ENCODE results near the gene DIAPH2. TPM values are rescaled to one million over a fixed set of nuclear protein-coding genes. Genes with fewer than 3 reads are reported as not detected.

DIAPH2 gene
- total and polyA plus RNA-seq, 2 experiments from 2014 or later: 16.2 to 56.6 TPM

DNA sequence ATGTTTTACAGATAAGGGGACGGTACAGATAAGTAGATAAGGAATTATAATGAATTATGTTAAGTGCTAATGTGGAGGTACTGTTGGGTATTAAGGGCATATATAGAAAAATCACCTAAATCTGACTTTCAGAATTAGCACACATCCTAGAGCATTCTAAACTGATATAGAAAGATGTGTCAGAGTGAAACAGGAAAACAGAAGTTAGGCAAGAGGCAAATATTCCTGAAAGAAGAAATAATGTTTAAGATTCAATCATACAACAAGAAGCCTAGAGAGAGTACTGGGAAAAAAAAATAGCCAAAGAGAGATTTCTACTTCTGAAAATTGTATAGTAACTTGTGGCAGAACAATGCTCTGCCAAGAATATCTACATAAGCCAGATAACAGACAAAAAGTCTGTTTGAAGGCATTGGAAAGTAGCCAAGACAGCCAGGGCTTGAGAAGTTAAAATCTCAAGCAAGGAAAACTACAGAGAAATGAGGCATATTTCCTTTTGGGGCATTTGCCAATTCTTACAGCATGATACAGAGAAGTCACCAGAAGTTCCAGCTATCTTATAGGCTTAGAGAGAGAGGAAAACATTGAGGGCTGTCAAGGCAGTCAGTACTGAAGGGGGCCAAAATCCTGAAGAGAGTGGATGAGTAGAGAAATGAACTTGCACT lies 845.0 kb downstream of the DIAPH2 start:
- Histone ChIP-seq H3F3A (replicated peaks; ENCODE audit: low read depth) (no peaks in the 10 kb centered on the region), H3K4me3 (no peak overlapping the region), H3K36me3 (ENCODE audit: insufficient read depth) (no peaks in the 10 kb centered on the region), H4K20me1 (replicated peaks; ENCODE audit: insufficient read depth) (no peaks in the 10 kb centered on the region), H3K27me3 (ENCODE audit: insufficient read depth) (no peaks in the 10 kb centered on the region), H3K79me2 (replicated peaks; ENCODE audit: insufficient read depth) (no peaks in the 10 kb centered on the region), H3K4me1 (ENCODE audit: insufficient read depth) (no peaks in the 10 kb centered on the region), H3K9me2 (ENCODE audit: insufficient read depth) (no peaks in the 10 kb centered on the region), H3K27ac (ENCODE audit: low read depth) (no peak overlapping the region), H2AFZ (no peak overlapping the region), H3K4me2 (no peak overlapping the region)
- no peak for ATAC-seq
- Mint-ChIP-seq H3K27me3 (ENCODE audit: insufficient read depth, low read depth, poor library complexity) (no peaks in the 10 kb centered on the region), H3K27ac (no peak overlapping the region), H3K36me3 (ENCODE audit: low read depth) (peaks cover 29% of the 10 kb centered on the region), H3K4me3 (no peak overlapping the region), H3K9me3 (peaks cover 21% of the 10 kb centered on the region), H3K4me1 (peaks cover 8% of the 10 kb centered on the region)
- DNase-seq (ENCODE audit: low spot score): no peak
- no peak for TF ChIP-seq EZH2phosphoT487 (IDR thresholded peaks at IDR 0.05; ENCODE audit: unreplicated experiment)
- TF ChIP-seq ZNF114 (CRISPR knock-in tag; IDR thresholded peaks at IDR 0.05): no peak
- no peak for TF ChIP-seq CTCF (conservative IDR thresholded peaks at IDR 0.05; ENCODE audit: low read depth in 2 of 2)
- TF ChIP-seq, protein P1, sequence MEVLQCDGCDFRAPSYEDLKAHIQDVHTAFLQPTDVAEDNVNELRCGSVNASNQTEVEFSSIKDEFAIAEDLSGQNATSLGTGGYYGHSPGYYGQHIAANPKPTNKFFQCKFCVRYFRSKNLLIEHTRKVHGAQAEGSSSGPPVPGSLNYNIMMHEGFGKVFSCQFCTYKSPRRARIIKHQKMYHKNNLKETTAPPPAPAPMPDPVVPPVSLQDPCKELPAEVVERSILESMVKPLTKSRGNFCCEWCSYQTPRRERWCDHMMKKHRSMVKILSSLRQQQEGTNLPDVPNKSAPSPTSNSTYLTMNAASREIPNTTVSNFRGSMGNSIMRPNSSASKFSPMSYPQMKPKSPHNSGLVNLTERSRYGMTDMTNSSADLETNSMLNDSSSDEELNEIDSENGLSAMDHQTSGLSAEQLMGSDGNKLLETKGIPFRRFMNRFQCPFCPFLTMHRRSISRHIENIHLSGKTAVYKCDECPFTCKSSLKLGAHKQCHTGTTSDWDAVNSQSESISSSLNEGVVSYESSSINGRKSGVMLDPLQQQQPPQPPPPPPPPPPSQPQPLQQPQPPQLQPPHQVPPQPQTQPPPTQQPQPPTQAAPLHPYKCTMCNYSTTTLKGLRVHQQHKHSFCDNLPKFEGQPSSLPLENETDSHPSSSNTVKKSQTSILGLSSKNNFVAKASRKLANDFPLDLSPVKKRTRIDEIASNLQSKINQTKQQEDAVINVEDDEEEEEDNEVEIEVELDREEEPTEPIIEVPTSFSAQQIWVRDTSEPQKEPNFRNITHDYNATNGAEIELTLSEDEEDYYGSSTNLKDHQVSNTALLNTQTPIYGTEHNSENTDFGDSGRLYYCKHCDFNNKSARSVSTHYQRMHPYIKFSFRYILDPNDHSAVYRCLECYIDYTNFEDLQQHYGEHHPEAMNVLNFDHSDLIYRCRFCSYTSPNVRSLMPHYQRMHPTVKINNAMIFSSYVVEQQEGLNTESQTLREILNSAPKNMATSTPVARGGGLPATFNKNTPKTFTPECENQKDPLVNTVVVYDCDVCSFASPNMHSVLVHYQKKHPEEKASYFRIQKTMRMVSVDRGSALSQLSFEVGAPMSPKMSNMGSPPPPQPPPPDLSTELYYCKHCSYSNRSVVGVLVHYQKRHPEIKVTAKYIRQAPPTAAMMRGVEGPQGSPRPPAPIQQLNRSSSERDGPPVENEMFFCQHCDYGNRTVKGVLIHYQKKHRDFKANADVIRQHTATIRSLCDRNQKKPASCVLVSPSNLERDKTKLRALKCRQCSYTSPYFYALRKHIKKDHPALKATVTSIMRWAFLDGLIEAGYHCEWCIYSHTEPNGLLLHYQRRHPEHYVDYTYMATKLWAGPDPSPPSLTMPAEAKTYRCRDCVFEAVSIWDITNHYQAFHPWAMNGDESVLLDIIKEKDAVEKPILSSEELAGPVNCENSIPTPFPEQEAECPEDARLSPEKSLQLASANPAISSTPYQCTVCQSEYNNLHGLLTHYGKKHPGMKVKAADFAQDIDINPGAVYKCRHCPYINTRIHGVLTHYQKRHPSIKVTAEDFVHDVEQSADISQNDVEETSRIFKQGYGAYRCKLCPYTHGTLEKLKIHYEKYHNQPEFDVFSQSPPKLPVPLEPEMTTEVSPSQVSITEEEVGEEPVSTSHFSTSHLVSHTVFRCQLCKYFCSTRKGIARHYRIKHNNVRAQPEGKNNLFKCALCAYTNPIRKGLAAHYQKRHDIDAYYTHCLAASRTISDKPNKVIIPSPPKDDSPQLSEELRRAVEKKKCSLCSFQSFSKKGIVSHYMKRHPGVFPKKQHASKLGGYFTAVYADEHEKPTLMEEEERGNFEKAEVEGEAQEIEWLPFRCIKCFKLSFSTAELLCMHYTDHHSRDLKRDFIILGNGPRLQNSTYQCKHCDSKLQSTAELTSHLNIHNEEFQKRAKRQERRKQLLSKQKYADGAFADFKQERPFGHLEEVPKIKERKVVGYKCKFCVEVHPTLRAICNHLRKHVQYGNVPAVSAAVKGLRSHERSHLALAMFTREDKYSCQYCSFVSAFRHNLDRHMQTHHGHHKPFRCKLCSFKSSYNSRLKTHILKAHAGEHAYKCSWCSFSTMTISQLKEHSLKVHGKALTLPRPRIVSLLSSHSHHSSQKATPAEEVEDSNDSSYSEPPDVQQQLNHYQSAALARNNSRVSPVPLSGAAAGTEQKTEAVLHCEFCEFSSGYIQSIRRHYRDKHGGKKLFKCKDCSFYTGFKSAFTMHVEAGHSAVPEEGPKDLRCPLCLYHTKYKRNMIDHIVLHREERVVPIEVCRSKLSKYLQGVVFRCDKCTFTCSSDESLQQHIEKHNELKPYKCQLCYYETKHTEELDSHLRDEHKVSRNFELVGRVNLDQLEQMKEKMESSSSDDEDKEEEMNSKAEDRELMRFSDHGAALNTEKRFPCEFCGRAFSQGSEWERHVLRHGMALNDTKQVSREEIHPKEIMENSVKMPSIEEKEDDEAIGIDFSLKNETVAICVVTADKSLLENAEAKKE (CRISPR knock-in tag; IDR thresholded peaks at IDR 0.05): no peak
- TF ChIP-seq EZH2 (IDR thresholded peaks at IDR 0.05; ENCODE audit: low read depth, unreplicated experiment): no peak
- no peak for TF ChIP-seq JUNB (IDR thresholded peaks at IDR 0.05; ENCODE audit: unreplicated experiment)
- TF ChIP-seq, protein P2, sequence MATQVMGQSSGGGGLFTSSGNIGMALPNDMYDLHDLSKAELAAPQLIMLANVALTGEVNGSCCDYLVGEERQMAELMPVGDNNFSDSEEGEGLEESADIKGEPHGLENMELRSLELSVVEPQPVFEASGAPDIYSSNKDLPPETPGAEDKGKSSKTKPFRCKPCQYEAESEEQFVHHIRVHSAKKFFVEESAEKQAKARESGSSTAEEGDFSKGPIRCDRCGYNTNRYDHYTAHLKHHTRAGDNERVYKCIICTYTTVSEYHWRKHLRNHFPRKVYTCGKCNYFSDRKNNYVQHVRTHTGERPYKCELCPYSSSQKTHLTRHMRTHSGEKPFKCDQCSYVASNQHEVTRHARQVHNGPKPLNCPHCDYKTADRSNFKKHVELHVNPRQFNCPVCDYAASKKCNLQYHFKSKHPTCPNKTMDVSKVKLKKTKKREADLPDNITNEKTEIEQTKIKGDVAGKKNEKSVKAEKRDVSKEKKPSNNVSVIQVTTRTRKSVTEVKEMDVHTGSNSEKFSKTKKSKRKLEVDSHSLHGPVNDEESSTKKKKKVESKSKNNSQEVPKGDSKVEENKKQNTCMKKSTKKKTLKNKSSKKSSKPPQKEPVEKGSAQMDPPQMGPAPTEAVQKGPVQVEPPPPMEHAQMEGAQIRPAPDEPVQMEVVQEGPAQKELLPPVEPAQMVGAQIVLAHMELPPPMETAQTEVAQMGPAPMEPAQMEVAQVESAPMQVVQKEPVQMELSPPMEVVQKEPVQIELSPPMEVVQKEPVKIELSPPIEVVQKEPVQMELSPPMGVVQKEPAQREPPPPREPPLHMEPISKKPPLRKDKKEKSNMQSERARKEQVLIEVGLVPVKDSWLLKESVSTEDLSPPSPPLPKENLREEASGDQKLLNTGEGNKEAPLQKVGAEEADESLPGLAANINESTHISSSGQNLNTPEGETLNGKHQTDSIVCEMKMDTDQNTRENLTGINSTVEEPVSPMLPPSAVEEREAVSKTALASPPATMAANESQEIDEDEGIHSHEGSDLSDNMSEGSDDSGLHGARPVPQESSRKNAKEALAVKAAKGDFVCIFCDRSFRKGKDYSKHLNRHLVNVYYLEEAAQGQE (IDR thresholded peaks at IDR 0.05; ENCODE audit: unreplicated experiment): no peak
- no peak for TF ChIP-seq NANOG (IDR thresholded peaks at IDR 0.05; ENCODE audit: borderline replicate concordance)
- TF ChIP-seq, protein P3, sequence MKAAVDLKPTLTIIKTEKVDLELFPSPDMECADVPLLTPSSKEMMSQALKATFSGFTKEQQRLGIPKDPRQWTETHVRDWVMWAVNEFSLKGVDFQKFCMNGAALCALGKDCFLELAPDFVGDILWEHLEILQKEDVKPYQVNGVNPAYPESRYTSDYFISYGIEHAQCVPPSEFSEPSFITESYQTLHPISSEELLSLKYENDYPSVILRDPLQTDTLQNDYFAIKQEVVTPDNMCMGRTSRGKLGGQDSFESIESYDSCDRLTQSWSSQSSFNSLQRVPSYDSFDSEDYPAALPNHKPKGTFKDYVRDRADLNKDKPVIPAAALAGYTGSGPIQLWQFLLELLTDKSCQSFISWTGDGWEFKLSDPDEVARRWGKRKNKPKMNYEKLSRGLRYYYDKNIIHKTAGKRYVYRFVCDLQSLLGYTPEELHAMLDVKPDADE (IDR thresholded peaks at IDR 0.05): no peak
- no peak for TF ChIP-seq POLR2AphosphoS5 (IDR thresholded peaks at IDR 0.05; ENCODE audit: low read depth)
- no peak for TF ChIP-seq CREB1 (CRISPR knock-in tag; IDR thresholded peaks at IDR 0.05; ENCODE audit: low read depth)
- no peak for TF ChIP-seq ZNF331 (CRISPR knock-in tag; IDR thresholded peaks at IDR 0.05; ENCODE audit: low read depth)
- no peak for TF ChIP-seq STAT1 (IDR thresholded peaks at IDR 0.05; ENCODE audit: unreplicated experiment)

Data from GM23338 (cell line).